ENCODE results near the gene OTUD4.
A peak's percentile ranks its signal among the peaks of the same experiment; 100 is the strongest.

Gene OTUD4

GRCh38 chr4:145125396-145125795 lies 55.0 kb downstream of the OTUD4 start:
- DNase-seq (ENCODE audit: low read depth) = no peak

DNA sequence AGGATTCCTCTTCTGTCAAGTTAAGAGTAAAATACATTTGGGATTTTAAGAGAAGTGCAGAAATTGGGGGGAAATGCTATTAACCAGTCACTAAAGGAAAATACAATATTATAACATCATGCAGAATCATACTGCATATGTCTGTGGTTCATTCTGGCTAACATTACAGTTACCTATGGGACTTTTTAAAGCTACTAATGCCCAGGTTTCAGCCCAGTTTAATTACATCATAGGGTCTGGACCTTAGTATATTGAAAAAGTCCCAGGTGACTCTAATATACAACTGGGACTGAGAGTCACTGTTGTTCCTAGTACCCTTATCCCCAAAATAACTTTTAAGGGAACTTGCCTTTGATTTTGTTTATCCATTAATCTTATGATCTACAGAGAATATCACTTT lies 72.3 kb downstream of the OTUD4 start:
- DNase-seq (ENCODE audit: low read depth) = no peak

DNA sequence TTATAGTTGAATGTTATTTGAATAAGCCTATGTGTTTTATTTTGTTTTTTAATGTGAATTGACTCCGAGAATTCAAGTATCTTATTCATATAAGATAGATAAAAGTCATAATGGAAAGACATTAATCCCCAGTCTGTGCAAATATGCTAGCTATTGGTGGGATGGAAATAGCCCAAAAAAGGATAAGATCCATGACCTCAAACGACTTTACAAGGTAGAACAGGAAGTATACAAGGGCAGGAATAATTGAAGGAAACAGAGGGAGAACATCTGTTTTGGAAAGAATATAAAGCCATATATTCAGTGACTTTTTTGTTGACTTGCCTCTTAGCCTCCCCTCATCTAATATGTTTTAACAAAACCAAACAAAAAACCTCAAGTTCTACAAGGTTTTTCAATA lies 73.3 kb downstream of the OTUD4 start:
- no peak for DNase-seq (ENCODE audit: low read depth)

- no peak for DNase-seq (ENCODE audit: low read depth)
Measured at GRCh38 chr4:145103496-145103895, 76.9 kb downstream of the OTUD4 start.

- DNase-seq (ENCODE audit: low read depth) = no peak
Measured at GRCh38 chr4:145102619-145103018, 77.8 kb downstream of the OTUD4 start.

DNA sequence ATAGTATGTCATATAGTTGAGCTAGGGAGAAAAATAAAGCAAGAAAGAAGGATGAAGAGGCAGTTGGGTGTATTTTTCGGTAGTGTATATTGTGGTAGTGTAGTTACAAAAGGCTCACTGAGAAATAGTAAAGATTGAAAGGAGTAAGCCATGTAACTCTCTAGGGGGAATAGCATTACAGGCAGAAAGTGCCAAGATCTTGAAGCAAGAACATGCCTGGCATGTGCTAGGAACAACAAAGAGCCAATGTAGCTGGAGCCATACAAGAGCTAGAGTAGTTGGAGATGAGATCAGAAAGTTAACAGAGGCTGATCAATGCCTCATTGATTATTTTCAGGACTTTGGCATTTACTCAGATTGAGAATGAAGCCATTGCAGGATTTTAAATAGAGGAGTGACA lies 79.3 kb downstream of the OTUD4 start:
- DNase-seq (ENCODE audit: low read depth) = no peak

DNA sequence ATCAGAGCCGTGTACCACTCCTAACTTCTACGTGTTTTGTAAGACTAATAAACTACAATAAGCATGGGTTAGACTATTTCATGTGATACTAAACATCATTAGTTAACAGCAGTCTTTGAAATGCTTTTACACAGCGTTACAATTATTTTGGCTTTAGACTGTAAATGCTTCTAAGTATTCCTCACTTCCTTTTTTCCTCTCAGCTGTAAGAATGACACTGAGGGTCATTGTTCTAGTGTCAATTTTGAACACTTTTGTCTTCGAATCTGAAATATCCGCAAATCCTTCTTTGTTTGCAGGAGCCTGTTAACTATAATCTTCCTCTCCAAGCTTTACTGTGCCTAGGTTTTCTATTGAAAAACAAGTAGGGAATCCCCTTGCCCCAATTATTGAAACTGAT lies 80.7 kb downstream of the OTUD4 start:
- DNase-seq (ENCODE audit: low read depth) = no peak

DNA sequence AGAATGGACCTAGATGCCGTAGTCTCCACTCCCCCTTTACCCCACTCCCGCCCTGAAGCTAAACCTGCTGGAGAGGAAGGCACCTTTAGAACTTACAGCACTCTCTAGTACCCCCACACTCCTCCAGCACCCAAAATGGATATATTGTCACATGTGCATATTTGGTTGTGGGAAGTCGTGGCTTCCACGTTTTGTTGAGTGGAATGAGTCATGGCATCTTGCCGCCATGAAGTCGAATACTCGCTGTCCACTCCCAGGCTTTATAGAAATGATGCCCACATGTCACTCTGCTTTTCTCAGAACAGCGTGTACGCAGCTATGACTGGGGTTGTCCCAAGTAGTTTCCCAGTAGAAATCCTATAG lies 81.7 kb downstream of the OTUD4 start:
- DNase-seq (ENCODE audit: low read depth) = peak; percentile 18

- peak; percentile 94 for DNase-seq (ENCODE audit: low read depth)
Measured at GRCh38 chr4:145097821-145098674, 82.3 kb downstream of the OTUD4 start, which contains the start of the genes ABCE1 and ANAPC10. TSS of gene ABCE1 (plus strand) at chr4:145098311. CDS start at chr4:145104413, 6,102 bp downstream. TSS of gene ANAPC10 (minus strand) at chr4:145098196. CDS start at chr4:145096099, 2,097 bp downstream.

DNA sequence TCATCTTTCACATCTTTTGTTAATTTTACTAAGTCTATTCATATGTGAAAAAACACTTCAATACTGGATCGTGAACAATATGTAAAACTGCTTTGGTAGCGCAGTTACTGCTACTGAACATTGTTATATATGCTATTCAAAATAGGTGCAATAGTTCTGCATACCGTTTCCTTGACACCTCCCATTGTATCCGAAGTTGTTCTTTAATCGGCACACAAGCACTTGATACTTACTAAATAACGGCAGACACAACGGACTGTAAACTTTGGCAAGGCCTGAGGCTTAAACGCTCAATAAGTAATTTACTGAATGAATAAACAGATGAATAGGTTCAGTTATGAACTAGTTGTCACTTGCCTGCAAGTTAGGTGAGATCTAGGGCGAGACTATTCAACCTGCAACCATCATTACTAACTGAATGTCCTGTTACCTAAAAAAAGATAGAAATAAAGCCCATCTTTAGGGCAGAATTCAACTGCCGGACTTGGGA lies 83.0 kb downstream of the OTUD4 start:
- no peak for DNase-seq (ENCODE audit: low read depth)

GRCh38 chr4:145093638-145094037 lies 86.8 kb downstream of the OTUD4 start:
- no peak for DNase-seq (ENCODE audit: low read depth)

DNA sequence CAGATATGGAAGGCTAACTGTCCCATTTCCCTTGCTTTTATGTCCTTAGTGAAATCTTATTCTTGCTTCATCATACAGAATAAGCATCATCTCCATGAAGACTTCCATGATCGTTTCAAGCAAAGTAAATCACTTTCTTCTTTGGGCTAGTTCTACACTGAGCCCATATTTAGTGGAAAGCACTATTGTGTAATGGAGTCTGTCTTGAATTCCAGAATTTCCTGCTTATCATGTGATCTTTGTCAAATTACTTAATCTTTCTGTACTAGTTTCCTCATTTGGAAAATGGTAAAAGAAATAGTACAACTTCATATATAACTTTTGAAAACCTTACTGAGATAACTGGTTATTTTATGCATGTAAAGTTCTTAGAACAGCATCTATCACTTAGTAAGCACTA lies 90.0 kb downstream of the OTUD4 start:
- no peak for DNase-seq (ENCODE audit: low read depth)

DNA sequence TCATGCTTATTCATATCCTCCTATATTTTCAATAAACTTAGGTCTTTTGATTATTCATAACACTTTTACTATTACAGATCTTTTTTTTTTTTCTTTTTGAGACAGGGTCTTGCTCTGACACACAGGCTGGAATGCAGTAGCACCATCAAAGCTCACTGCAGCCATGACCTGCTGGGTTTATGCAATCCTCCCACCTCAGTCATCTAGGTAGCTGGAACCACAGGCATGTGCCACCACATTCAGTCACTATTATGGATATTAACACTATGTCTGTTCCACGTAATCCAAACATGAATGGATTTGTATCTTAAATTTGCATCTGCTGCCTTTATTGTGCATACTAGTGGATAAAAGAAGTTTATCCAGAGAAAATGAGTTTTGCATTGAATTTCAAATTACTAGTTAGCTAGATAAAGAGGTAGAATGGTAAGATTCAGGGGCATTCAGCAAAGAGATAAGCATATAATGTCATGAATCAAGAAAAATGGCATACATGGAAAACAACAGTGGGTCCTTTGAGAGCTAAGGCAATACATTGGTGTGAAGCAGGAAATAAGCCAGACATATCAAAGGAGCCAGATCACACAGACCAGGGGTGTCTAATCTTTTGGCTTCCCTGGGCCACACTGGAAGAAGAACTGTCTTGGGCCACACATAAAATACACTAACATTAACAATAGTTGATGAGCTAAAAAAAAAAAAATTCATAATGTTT lies 96.3 kb downstream of the OTUD4 start:
- no peak for DNase-seq (ENCODE audit: low read depth)
